ENCODE results near the gene MTF2. TPM values are rescaled to one million over a fixed set of nuclear protein-coding genes. Genes with fewer than 3 reads are reported as not detected.

MTF2 gene
- polyA plus RNA-seq, 3 donors = 16.0 to 56.3 (median 32.5) TPM

DNA sequence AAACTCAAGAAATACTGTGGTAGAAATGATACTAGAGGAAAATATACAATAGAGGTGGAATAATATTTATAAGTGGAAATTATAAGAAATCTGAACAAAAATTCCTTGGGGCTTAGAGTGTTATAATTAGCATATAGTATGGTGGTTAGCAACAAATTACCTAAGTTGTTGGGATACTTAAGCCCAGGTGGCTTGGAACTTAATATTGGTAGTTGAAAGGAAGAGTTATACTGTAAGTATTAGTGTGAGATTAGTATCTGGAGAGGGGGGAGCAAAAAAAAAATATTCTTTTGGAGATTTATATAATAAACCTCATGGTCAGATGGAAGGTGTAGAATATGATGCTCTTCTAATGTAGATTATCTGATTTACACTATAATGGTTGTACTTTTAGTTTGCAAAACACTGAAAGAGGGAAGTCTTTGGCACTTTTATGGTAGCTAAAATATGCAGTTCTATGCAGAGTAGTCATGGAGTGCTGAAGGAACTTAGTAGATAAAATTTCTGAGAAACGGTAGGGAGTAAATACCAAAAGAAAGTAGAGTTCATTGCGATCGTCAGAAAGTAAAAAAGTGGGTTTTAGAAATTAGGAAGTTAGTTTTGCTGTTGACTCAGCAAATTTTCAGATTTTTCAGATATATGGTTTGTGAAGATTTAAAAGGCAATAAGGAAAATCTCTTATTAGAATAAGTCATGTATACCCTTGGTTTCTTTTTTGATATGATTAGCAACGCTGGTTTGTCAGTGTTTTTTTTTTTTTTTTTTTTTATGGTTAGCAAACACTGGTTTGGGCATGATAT is 45.7 kb downstream of the MTF2 start:
- H3K4me1 Mint-ChIP-seq = peaks cover 10% of the 10 kb centered on the region
- H3K27me3 ChIP-seq (ENCODE audit: control insufficient read depth in 2 of 2, insufficient read depth in 2 of 2, low read length in 2 of 2) = no peaks in the 10 kb centered on the region
- peak overlapping the region in 6 of 7 donors; percentile 8 to 75 (median 55) for H3K27ac Mint-ChIP-seq
- peak overlapping the region; percentile 48 to 91 for H3K4me3 Mint-ChIP-seq
- H3K9ac ChIP-seq (ENCODE audit: insufficient read depth, low read length, poor library complexity, severe bottlenecking) = peak overlapping the region; percentile 40
- DNase-seq = peak in 1 of 3 donors; percentile 5
- H3K36me3 ChIP-seq (replicated peaks in 1 of 2; ENCODE audit: control insufficient read depth in 1 of 2, insufficient read depth in 2 of 2, low read length in 2 of 2) = peaks cover 31 to 53% of the 10 kb centered on the region in 2 donors
- H3K79me2 ChIP-seq (ENCODE audit: insufficient read depth, low read length) = no peaks in the 10 kb centered on the region
- no peaks in the 10 kb centered on the region for H3K9me3 ChIP-seq (replicated peaks in 1 of 2; ENCODE audit: control insufficient read depth in 1 of 2, insufficient read depth in 1 of 2, low read length in 2 of 2)
- intact Hi-C loops (cut with micrococcal nuclease) = no loop called here
- H3K27ac ChIP-seq (ENCODE audit: low read depth in 1 of 2, low read length in 2 of 2) = peak overlapping the region in 1 of 2 donors; percentile 67
- H3K36me3 Mint-ChIP-seq = peaks cover 35 to 39% of the 10 kb centered on the region in 2 donors
- H3K4me2 ChIP-seq (replicated peaks; ENCODE audit: extremely low read depth, low read length, poor library complexity, severe bottlenecking) = peak overlapping the region; percentile 57
- no peaks in the 10 kb centered on the region for H3K9me3 Mint-ChIP-seq
- 31% methylated on average over 3 of the region's 4 CpGs for WGBS (ENCODE audit: insufficient coverage)
- H4K20me1 ChIP-seq (ENCODE audit: insufficient read depth, low read length) = no peaks in the 10 kb centered on the region
- TF ChIP-seq, protein P1, sequence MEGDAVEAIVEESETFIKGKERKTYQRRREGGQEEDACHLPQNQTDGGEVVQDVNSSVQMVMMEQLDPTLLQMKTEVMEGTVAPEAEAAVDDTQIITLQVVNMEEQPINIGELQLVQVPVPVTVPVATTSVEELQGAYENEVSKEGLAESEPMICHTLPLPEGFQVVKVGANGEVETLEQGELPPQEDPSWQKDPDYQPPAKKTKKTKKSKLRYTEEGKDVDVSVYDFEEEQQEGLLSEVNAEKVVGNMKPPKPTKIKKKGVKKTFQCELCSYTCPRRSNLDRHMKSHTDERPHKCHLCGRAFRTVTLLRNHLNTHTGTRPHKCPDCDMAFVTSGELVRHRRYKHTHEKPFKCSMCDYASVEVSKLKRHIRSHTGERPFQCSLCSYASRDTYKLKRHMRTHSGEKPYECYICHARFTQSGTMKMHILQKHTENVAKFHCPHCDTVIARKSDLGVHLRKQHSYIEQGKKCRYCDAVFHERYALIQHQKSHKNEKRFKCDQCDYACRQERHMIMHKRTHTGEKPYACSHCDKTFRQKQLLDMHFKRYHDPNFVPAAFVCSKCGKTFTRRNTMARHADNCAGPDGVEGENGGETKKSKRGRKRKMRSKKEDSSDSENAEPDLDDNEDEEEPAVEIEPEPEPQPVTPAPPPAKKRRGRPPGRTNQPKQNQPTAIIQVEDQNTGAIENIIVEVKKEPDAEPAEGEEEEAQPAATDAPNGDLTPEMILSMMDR (IDR thresholded peaks at IDR 0.05) = no peak
- H3K4me1 ChIP-seq (ENCODE audit: control insufficient read depth in 1 of 2, insufficient read depth in 2 of 2, low read length in 2 of 2) = no peaks in the 10 kb centered on the region
- H3K27me3 Mint-ChIP-seq (ENCODE audit: low read depth in 3 of 3) = no peaks in the 10 kb centered on the region
- H2AFZ ChIP-seq (ENCODE audit: insufficient read depth, low read depth, low read length, poor library complexity, severe bottlenecking) = peak overlapping the region; percentile 49
- H3K4me3 ChIP-seq (replicated peaks in 1 of 3; ENCODE audit: low read depth in 2 of 3, low read length in 3 of 3) = peak overlapping the region in 2 of 3 experiments; percentile 42 to 60

GRCh38 chr1:93129507-93130099 is 50.5 kb downstream of the MTF2 start:
- Mint-ChIP-seq H3K27ac (no peak overlapping the region), H3K4me3 (no peak overlapping the region), H3K4me1 (peaks cover 6% of the 10 kb centered on the region), H3K9me3 (no peaks in the 10 kb centered on the region), H3K27me3 (ENCODE audit: low read depth in 3 of 3) (no peaks in the 10 kb centered on the region), H3K36me3 (peaks cover 24 to 29% of the 10 kb centered on the region in 2 donors)
- no peak overlapping the region for H2AFZ ChIP-seq (ENCODE audit: insufficient read depth, low read depth, low read length, poor library complexity, severe bottlenecking)
- peaks cover 48 to 84% of the 10 kb centered on the region in 2 donors for H3K36me3 ChIP-seq (replicated peaks in 1 of 2; ENCODE audit: control insufficient read depth in 1 of 2, insufficient read depth in 2 of 2, low read length in 2 of 2)
- H4K20me1 ChIP-seq (ENCODE audit: insufficient read depth, low read length) = no peaks in the 10 kb centered on the region
- H3K4me3 ChIP-seq (replicated peaks in 1 of 3; ENCODE audit: low read depth in 2 of 3, low read length in 3 of 3) = no peak overlapping the region
- H3K79me2 ChIP-seq (ENCODE audit: insufficient read depth, low read length) = no peaks in the 10 kb centered on the region
- no peaks in the 10 kb centered on the region for H3K4me1 ChIP-seq (ENCODE audit: control insufficient read depth in 1 of 2, insufficient read depth in 2 of 2, low read length in 2 of 2)
- DNase-seq = no peak
- TF ChIP-seq, protein P1 (IDR thresholded peaks at IDR 0.05) = no peak
- no peak overlapping the region for H3K9ac ChIP-seq (ENCODE audit: insufficient read depth, low read length, poor library complexity, severe bottlenecking)
- no peak overlapping the region for H3K4me2 ChIP-seq (replicated peaks; ENCODE audit: extremely low read depth, low read length, poor library complexity, severe bottlenecking)
- no peak overlapping the region for H3K27ac ChIP-seq (ENCODE audit: low read depth in 1 of 2, low read length in 2 of 2)
- no peaks in the 10 kb centered on the region for H3K9me3 ChIP-seq (replicated peaks in 1 of 2; ENCODE audit: control insufficient read depth in 1 of 2, insufficient read depth in 1 of 2, low read length in 2 of 2)
- intact Hi-C loops (cut with micrococcal nuclease) = no loop called here
- H3K27me3 ChIP-seq (ENCODE audit: control insufficient read depth in 2 of 2, insufficient read depth in 2 of 2, low read length in 2 of 2) = no peaks in the 10 kb centered on the region
